ACHN (cell line): Measurements from ENCODE around the gene ZC3H12A.

ENCODE experiments used
- DNase-seq: peaks from one replicate; pipeline ENCODE4 v3.0.0-alpha.2; 2015
- in situ Hi-C: cut with HindIII; loops from 2 replicates; pipeline ENCODE4 v1.10.0; 2017; ENCODE audit warnings: low sequenced_read_pairs, low pct_ligation_motif_present, low pct_unique_long_range_greater_than_20kb

Gene ZC3H12A

DNA sequence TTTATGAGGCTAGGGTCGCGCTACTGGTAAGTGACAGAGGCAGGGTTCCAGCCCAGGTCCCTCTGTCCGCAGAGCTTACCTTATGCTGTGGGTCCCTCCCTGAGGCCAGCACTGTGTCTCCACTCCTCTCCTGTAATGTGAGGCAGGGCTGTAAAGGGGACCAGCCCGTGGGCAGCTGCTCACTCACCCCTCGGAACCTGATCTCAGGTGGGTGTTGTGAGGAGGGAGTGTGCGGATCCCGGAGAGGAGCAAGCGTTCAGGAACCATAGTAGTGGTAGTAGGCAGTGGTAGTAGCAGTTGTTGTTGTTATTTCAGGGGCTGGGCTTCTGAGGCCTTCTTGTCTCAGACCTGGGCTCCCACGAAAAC is 1.7 kb downstream of the ZC3H12A start:
- no peak for DNase-seq
- in situ Hi-C loops: no loop called here

DNA sequence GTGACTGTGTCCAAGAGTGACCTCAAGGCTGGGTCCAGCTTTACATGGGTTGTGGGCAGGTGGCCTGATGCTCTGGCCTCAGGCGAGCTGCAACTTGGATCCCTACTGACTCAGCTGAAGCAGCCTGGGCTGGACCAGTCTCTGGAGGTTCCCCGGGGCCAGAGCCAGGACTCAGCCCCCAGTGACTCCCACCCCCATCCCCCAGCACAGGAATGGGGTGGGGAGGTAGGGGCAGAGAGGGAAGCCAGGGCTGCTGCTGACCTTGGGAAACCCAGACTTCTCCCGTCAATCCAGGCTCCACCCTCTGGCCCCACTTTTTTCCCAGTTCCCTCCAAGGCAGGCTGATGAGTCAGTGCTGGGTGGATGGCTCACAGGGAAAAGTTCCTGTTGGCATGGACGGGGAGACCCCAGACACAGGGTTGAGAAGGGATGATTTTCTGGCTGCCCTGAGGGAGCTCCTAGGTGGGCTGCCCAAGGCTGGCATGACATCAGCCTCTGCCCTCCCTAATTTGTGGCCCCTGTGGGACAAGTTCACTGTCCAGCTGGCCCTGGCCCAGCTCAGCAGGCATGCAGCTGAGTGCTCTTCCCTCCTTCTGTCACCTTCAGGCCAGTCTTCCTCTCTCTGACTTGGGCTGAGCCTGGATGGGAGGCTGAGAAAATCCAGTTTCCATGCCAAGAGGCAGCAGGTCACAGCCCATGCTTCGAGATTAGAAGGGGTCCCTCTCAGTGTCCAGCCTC is 2.2 kb downstream of the ZC3H12A start:
- in situ Hi-C loops: no loop called here
- DNase-seq: peak; percentile 78

DNA sequence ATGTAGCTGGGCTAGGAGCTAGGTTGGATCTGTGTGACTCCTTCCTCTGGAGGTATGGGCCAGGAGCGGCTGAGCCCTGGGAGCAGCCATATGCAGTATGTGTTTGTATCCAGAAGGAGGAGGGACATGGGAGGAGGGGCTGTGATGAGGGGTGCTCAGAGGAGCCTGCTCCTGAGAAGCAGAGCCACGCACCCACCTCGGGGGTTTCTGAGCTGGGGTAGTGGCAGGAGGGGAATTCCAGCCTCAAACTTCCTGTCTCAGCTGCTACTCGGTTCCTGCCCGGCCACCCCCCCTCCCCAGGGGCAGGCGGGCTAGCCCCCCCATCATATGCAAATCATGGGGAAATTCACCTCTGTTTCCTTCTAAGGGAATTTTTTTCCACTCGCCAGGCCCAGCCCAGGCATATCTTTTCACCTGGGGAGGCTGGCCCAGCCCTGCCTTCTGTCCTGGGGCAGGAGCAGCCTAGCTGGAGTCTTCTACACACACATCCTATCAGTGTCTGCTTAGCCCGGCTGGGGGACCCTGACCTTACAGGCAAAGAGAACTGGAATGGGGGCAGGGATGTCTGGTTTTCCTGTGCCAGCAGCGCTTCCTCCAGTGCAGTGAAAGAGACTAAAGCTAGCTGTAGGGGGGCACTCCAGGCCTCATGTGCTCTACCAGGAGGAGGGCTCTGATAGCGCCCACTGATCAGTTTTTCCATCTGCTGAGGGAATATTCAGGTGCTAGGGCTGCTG is 3.0 kb downstream of the ZC3H12A start:
- in situ Hi-C loops: no loop called here
- DNase-seq: peak; percentile 62

GRCh38 chr1:37477946-37478345 is 3.6 kb downstream of the ZC3H12A start:
- DNase-seq: no peak
- in situ Hi-C loops: no loop called here

- peak; percentile 41 for DNase-seq
Observed at GRCh38 chr1:37478451-37478881, 4.1 kb downstream of the ZC3H12A start.

DNA sequence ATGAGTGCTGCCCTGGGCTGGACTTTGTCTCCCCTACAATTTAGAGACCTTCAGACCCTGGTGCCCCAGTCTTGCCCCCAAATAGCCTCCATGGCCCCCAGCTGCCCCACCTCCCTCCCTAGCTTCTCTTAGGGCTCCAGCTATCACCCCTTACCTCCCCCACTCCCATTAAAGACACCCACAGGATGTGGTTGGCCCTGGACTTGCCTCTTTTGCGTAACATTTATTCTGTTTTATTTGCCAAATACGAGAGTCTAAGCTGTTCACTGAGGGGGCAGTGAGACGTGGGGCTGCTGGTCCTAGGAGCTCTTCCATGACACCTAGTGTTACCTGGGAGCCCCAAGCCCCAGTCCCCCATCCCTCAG is 4.5 kb downstream of the ZC3H12A start:
- in situ Hi-C loops: no loop called here
- DNase-seq: no peak

More at GRCh38 chr1:37478451-37478881, 4.1 kb downstream of the ZC3H12A start:
- in situ Hi-C loops: no loop called here

- DNase-seq: peak; percentile 61
- in situ Hi-C loops: no loop called here
Observed at GRCh38 chr1:37479255-37480124, 5.1 kb downstream of the ZC3H12A start.

DNA sequence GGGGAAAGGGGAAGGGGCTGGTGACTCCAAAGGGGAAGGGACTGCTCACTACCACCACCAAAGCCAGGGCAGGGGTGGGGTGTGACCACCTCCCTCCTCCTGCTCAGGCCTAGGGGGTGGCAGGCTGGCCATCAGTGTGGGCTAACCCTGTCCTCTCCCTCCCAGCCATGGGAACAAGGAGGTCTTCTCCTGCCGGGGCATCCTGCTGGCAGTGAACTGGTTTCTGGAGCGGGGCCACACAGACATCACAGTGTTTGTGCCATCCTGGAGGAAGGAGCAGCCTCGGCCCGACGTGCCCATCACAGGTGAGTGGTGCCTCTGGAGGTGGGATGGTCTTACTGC is 5.7 kb downstream of the ZC3H12A start:
- in situ Hi-C loops: no loop called here
- no peak for DNase-seq

GRCh38 chr1:37480581-37481288 is 6.4 kb downstream of the ZC3H12A start:
- in situ Hi-C loops: no loop called here
- no peak for DNase-seq

GRCh38 chr1:37481289-37482003 is 7.1 kb downstream of the ZC3H12A start:
- in situ Hi-C loops: no loop called here
- no peak for DNase-seq

- DNase-seq: no peak
- in situ Hi-C loops: no loop called here
Observed at GRCh38 chr1:37482004-37482785, 7.8 kb downstream of the ZC3H12A start.

DNA sequence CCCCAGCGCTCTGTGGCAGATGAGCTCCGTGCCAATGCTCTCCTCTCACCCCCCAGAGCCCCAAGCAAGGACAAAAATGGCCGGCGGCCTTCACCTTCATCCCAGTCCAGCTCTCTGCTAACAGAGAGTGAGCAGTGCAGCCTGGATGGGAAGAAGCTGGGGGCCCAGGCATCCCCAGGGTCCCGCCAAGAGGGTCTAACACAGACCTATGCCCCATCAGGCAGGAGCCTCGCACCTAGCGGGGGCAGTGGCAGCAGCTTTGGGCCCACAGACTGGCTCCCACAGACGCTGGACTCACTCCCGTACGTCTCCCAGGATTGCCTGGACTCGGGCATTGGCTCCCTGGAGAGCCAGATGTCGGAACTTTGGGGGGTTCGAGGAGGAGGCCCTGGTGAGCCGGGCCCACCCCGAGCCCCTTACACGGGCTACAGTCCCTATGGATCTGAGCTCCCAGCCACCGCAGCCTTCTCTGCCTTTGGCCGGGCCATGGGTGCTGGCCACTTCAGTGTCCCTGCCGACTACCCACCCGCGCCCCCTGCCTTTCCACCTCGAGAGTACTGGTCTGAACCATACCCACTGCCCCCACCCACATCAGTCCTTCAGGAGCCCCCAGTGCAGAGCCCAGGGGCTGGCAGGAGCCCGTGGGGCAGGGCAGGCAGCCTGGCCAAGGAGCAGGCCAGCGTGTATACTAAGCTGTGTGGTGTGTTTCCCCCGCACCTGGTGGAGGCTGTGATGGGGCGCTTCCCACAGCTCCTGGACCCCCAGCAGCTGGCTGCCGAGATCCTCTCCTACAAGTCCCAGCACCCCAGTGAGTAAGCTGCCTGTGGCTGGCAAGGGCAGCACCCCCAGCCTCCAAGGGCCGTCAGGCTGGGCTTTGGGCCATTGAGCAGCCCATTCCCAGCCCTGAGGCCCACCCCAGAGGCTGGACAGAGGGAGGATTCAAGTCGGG is 8.7 kb downstream of the ZC3H12A start:
- in situ Hi-C loops: no loop called here
- DNase-seq: no peak

GRCh38 chr1:37483785-37484184 is 9.4 kb downstream of the ZC3H12A start:
- in situ Hi-C loops: no loop called here
- DNase-seq: no peak

DNA sequence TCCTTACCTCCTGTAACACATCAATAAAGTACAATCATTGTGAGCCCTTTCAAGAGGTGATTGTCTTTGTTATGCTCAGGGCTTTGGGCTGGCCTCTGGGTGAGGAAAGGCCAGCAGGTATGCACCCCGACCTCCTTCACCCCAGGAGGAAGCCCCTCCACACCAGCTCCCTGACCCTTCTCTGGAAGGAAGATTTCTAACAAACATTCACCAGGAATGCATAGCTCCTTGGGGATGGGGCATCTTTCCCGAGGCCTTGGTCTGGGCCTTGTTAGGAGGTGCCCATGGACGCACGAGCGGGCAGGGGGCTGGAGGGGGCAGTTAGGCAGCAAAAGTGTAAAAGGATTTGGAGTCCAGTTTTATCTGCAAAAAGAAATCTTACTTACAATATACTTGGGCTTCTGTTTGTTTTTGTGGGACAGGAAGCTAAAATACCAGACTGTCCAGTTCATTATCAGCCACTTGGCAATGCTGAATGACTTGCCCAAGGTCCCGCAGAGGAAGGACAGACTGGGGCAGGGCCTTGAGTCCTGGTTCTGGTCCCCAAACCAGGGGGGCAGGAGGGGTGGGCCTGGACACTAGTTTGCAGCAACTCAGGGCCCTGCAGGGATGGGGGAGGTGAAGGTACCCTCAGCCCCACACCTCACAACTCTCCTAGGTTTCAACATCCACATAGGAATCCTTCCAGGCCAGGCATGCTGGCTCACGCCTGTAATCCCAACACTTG is 10.1 kb downstream of the ZC3H12A start:
- no peak for DNase-seq
- in situ Hi-C loops: no loop called here

GRCh38 chr1:37485902-37486679 is 11.7 kb downstream of the ZC3H12A start:
- in situ Hi-C loops: no loop called here
- DNase-seq: no peak
